Measurements from ENCODE around the gene AKT1. TPM values are rescaled to one million over a fixed set of nuclear protein-coding genes. Genes with fewer than 3 reads are reported as not detected.

AKT1 gene
- total and polyA plus RNA-seq, 2 experiments from 2014 or later: 19.2 to 78.7 TPM

- no peaks in the 10 kb centered on the region for H3K79me2 ChIP-seq (replicated peaks; ENCODE audit: insufficient read depth)
- peaks cover 11% of the 10 kb centered on the region for H3K4me1 ChIP-seq (ENCODE audit: insufficient read depth)
- H3K36me3 ChIP-seq (ENCODE audit: insufficient read depth): 0 out of 2 replicates have a peak, but pooled peaks cover 5% of the 10 kb centered on the region
- no peak for ATAC-seq
- no peaks in the 10 kb centered on the region; the same call in 1 of the 2 replicates for H3K9me2 ChIP-seq (ENCODE audit: insufficient read depth)
- no peak overlapping the region for H3K4me2 ChIP-seq
- H3K27ac ChIP-seq (ENCODE audit: low read depth): no peak overlapping the region
- H4K20me1 ChIP-seq (replicated peaks; ENCODE audit: insufficient read depth): 0 out of 2 replicates have a peak, but pooled peaks cover 6% of the 10 kb centered on the region
- H3K4me3 ChIP-seq: no peak overlapping the region
- TF ChIP-seq CTCF (conservative IDR thresholded peaks at IDR 0.05; ENCODE audit: low read depth in 2 of 2) (no peak), STAT1 (IDR thresholded peaks at IDR 0.05; ENCODE audit: unreplicated experiment) (no peak), ETS1 (IDR thresholded peaks at IDR 0.05) (no peak), NANOG (IDR thresholded peaks at IDR 0.05; ENCODE audit: borderline replicate concordance) (no peak), POLR2AphosphoS5 (IDR thresholded peaks at IDR 0.05; ENCODE audit: low read depth) (no peak), JUNB (IDR thresholded peaks at IDR 0.05; ENCODE audit: unreplicated experiment) (no peak), EZH2phosphoT487 (IDR thresholded peaks at IDR 0.05; ENCODE audit: unreplicated experiment) (no peak), REST (IDR thresholded peaks at IDR 0.05; ENCODE audit: unreplicated experiment) (no peak), EZH2 (IDR thresholded peaks at IDR 0.05; ENCODE audit: low read depth, unreplicated experiment) (no peak), ZNF331 (CRISPR knock-in tag; IDR thresholded peaks at IDR 0.05; ENCODE audit: low read depth) (no peak), ZNF114 (CRISPR knock-in tag; IDR thresholded peaks at IDR 0.05) (no peak), ZNF462 (CRISPR knock-in tag; IDR thresholded peaks at IDR 0.05) (no peak), CREB1 (CRISPR knock-in tag; IDR thresholded peaks at IDR 0.05; ENCODE audit: low read depth) (no peak)
- Mint-ChIP-seq H3K9me3 (peaks cover 12% of the 10 kb centered on the region), H3K4me1 (peaks cover 17% of the 10 kb centered on the region), H3K27me3 (ENCODE audit: insufficient read depth, low read depth, poor library complexity) (peaks cover 3% of the 10 kb centered on the region), H3K36me3 (ENCODE audit: low read depth) (peaks cover 51% of the 10 kb centered on the region), H3K4me3 (no peak overlapping the region), H3K27ac (no peak overlapping the region)
- no peak overlapping the region for H2AFZ ChIP-seq
- no peaks in the 10 kb centered on the region for H3K27me3 ChIP-seq (ENCODE audit: insufficient read depth)
- H3F3A ChIP-seq (replicated peaks; ENCODE audit: low read depth): peaks cover 9% of the 10 kb centered on the region; the same call in 1 of the 2 replicates
- DNase-seq (ENCODE audit: low spot score): no peak
Observed at GRCh38 chr14:104767634-104767918, 28.0 kb downstream of the AKT1 start.

All from GM23338 (cell line).